ENCODE data around the gene DBF4B. TPM values are rescaled to one million over a fixed set of nuclear protein-coding genes. Genes with fewer than 3 reads are reported as not detected.

The DBF4B gene
- total and polyA plus RNA-seq, 4 donors: 0.88 to 12.1 (median 4.1) TPM

DNA sequence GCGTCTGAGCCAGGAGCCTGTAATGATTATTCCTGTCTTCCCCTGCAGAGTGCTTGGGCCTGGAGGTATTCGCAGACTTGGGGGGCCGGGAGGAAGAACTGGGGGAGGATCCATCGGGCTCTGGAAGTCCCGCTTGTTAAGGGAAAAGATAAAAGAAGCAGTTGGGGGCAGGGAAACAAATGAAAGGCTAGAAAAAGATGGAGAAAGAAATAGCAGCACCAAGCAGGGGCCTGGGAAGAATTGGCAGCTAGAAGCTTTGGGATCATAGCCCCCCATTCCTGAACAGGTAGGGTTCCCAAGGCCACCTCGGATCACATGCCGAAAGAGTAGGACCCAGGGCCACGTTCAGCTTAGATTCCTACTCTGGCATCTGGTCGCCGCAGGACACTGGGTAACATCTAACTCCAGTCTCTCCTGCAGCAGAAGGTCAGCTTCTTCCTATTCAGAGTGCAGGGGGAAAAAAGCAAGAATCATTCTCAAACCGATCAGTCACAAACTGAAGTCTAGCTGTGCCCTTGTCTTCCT is 73.9 kb downstream of the DBF4B start:
- H3K27me3 ChIP-seq (ENCODE audit: control insufficient read depth in 1 of 2, insufficient read depth in 2 of 2, low read length in 1 of 2): no peaks in the 10 kb centered on the region
- 3 to 12% methylated on average over 11 of the region's 11 CpGs for WGBS, 2 donors
- no peaks in the 10 kb centered on the region for H3K9me3 ChIP-seq (ENCODE audit: control insufficient read depth, low read length)
- H3K4me1 ChIP-seq (ENCODE audit: control insufficient read depth in 1 of 2, insufficient read depth in 2 of 2, low read length in 2 of 2): no peaks in the 10 kb centered on the region
- ATAC-seq (ENCODE audit: low FRiP score) (no peak), DNase-seq (peak in 1 of 2 donors; percentile 18)
- peak overlapping the region; percentile 18 to 49 for H3K27ac ChIP-seq (ENCODE audit: low read depth in 1 of 2, low read length in 2 of 2)
- H3K4me3 ChIP-seq (ENCODE audit: low read length in 2 of 2): no peak overlapping the region
- no peaks in the 10 kb centered on the region for H3K36me3 ChIP-seq (ENCODE audit: control insufficient read depth in 1 of 2, insufficient read depth in 2 of 2, low read length in 1 of 2)
- intact Hi-C loops (cut with DNase I): no loop called here

DNA sequence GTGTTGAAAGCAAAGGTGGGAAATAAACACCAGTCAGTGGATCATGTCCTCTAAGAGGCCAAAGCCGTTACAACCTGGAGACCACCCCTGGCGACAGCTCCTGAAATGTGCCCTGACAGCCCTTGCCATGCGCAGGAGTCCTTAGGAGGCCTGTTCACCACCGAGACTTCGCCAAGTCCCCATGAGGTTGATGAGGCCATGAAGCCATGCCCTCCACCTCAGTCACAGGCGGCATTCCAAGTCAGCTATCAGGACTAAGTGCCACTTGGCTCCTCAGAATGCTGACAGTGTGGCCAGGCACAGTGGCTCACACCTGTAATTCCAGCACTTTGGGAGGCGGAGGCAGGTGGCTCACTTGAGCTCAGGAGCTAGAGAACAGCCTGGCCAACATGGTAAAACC is 77.5 kb downstream of the DBF4B start:
- WGBS, 2 donors: 74 to 78% methylated on average over 7 of the region's 7 CpGs
- Histone ChIP-seq H3K9me3 (ENCODE audit: control insufficient read depth, low read length) (no peaks in the 10 kb centered on the region), H3K4me1 (ENCODE audit: control insufficient read depth in 1 of 2, insufficient read depth in 2 of 2, low read length in 2 of 2) (no peaks in the 10 kb centered on the region), H3K27ac (ENCODE audit: low read depth in 1 of 2, low read length in 2 of 2) (no peak overlapping the region), H3K4me3 (ENCODE audit: low read length in 2 of 2) (no peak overlapping the region), H3K27me3 (ENCODE audit: control insufficient read depth in 1 of 2, insufficient read depth in 2 of 2, low read length in 1 of 2) (no peaks in the 10 kb centered on the region), H3K36me3 (ENCODE audit: control insufficient read depth in 1 of 2, insufficient read depth in 2 of 2, low read length in 1 of 2) (no peaks in the 10 kb centered on the region)
- ATAC-seq (ENCODE audit: low FRiP score): no peak
- intact Hi-C loops (cut with DNase I): no loop called here
- DNase-seq: no peak

DNA sequence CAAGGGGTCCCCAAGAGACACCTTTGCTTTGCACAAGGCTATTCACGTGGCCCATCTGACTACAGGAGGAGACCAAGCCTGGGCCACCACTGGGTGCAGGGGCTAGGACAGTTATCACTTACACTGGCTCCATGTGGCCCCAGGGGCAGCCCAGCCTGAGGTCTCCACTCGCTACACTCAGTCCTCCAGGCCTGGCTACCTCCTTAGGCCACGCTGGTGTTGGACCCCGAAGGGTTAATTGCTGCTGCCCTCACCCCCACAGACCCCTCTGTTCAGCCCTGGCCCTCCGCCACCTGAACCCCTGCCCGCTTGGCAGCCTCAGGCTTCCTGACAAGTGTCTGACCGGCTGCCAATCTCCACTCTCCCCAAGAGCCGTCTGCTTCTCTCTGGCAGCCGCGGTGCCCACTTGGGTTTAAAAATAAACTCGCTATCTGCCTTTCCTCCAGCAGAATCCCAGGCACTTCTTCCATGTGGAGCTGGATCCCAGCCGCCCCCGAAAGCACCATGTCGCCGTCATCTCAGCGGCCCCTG is 78.2 kb downstream of the DBF4B start:
- Histone ChIP-seq H3K9me3 (ENCODE audit: control insufficient read depth, low read length) (no peaks in the 10 kb centered on the region), H3K4me3 (ENCODE audit: low read length in 2 of 2) (no peak overlapping the region), H3K27me3 (ENCODE audit: control insufficient read depth in 1 of 2, insufficient read depth in 2 of 2, low read length in 1 of 2) (no peaks in the 10 kb centered on the region), H3K27ac (ENCODE audit: low read depth in 1 of 2, low read length in 2 of 2) (peak overlapping the region in 1 of 2 donors; percentile 39), H3K4me1 (ENCODE audit: control insufficient read depth in 1 of 2, insufficient read depth in 2 of 2, low read length in 2 of 2) (no peaks in the 10 kb centered on the region), H3K36me3 (ENCODE audit: control insufficient read depth in 1 of 2, insufficient read depth in 2 of 2, low read length in 1 of 2) (no peaks in the 10 kb centered on the region)
- intact Hi-C loops (cut with DNase I): no loop called here
- 7 to 9% methylated on average over 16 of the region's 16 CpGs for WGBS, 2 donors
- DNase-seq (no peak), ATAC-seq (ENCODE audit: low FRiP score) (peak; percentile 33)

DNA sequence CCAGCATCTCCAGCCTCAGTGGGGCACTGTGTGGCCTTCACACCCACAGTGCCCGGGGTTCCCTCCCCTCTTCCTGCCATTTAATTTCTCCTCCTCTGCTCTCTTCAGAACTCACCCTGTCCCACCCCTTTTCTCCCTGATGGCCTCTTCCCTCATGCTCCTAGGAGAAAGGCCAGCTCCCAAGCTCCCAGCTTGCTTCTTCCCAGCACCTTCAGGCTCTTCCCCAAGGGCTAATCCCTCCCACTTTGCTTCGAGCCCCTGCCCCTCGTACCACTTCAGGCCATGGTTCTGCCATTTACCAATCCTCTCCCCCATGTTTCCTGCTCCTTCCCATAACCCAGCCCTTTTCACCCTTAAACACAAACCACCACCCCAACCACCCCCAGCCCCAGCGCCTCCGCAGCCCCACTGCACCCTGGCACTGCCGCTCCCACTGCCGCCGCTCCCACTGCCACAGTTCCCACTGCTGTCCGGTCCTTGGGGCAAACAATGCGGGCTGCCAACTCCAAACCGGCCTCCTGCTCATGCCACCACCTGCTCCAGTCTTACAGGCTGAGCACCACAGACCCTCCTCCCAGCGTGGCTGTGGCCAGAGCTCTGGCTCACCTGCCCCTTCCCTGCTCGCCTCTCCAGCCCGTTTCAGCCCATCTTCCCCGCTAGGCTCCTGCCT is 78.9 kb downstream of the DBF4B start:
- no peaks in the 10 kb centered on the region for H3K9me3 ChIP-seq (ENCODE audit: control insufficient read depth, low read length)
- H3K27me3 ChIP-seq (ENCODE audit: control insufficient read depth in 1 of 2, insufficient read depth in 2 of 2, low read length in 1 of 2): no peaks in the 10 kb centered on the region
- intact Hi-C loops (cut with DNase I): no loop called here
- no peak overlapping the region for H3K4me3 ChIP-seq (ENCODE audit: low read length in 2 of 2)
- H3K36me3 ChIP-seq (ENCODE audit: control insufficient read depth in 1 of 2, insufficient read depth in 2 of 2, low read length in 1 of 2): no peaks in the 10 kb centered on the region
- WGBS, 2 donors: 12 to 23% methylated on average over 15 of the region's 15 CpGs
- ATAC-seq (ENCODE audit: low FRiP score) (peak; percentile 44), DNase-seq (no peak)
- H3K27ac ChIP-seq (ENCODE audit: low read depth in 1 of 2, low read length in 2 of 2): peak overlapping the region in 1 of 2 donors; percentile 39
- H3K4me1 ChIP-seq (ENCODE audit: control insufficient read depth in 1 of 2, insufficient read depth in 2 of 2, low read length in 2 of 2): no peaks in the 10 kb centered on the region

DNA sequence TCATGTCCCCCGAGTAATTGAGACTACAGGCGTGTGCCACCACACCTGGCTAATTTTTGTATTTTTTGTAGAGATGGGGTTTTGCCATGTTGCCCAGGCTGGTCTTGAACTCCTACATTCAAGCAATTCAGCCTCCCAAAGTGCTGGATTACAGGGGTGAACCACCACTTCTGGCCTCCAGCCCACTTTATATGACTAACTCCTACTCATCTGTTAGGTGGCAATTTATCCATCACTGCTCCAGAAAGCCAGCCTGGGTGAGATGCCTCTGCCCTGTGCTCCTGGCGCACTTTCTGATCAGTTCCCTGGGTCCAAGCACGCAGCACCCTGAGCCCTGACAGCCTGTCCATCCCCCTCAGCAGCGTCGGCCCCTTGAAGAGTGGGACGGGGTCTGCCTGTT is 79.7 kb downstream of the DBF4B start:
- intact Hi-C loops (cut with DNase I): no loop called here
- 87 to 93% methylated on average over 7 of the region's 7 CpGs for WGBS, 2 donors

DNA sequence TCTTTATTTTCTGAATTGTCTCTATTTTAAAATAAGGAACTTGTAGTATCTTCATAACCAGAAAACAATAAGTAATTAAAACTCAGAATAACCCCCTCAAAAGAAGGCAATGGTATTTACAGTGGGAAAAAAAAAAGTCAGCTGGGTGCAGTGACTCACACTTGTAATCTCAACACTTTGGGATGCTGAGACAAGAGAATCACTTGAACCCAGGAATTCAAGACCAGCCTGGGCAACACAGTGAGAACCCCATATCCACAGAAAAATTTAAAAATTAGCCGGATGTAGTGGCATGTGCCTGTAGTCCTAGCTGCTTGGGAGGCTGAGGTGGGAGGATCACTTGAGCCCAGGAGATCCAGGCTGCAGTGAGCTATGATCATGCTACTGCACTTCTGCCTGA is 83.8 kb downstream of the DBF4B start:
- Histone ChIP-seq H3K36me3 (ENCODE audit: control insufficient read depth in 1 of 2, insufficient read depth in 2 of 2, low read length in 1 of 2) (peaks cover 0 to 1% of the 10 kb centered on the region in 2 donors), H3K27me3 (ENCODE audit: control insufficient read depth in 1 of 2, insufficient read depth in 2 of 2, low read length in 1 of 2) (no peaks in the 10 kb centered on the region), H3K27ac (ENCODE audit: low read depth in 1 of 2, low read length in 2 of 2) (no peak overlapping the region), H3K9me3 (ENCODE audit: control insufficient read depth, low read length) (no peaks in the 10 kb centered on the region), H3K4me3 (ENCODE audit: low read length in 2 of 2) (no peak overlapping the region), H3K4me1 (ENCODE audit: control insufficient read depth in 1 of 2, insufficient read depth in 2 of 2, low read length in 2 of 2) (no peaks in the 10 kb centered on the region)
- DNase-seq (no peak), ATAC-seq (ENCODE audit: low FRiP score) (no peak)
- 86 to 89% methylated on average over 1 of the region's 1 CpG for WGBS, 2 donors
- intact Hi-C loops (cut with DNase I): loop anchor here in 1 of 2 donors (5.0 kb wide), 1 partner anchor 35 kb away; no protein-coding TSS in a partner anchor

More for the DNA sequence above, 79.7 kb downstream of the DBF4B start:
- no peaks in the 10 kb centered on the region for H3K27me3 ChIP-seq (ENCODE audit: control insufficient read depth in 1 of 2, insufficient read depth in 2 of 2, low read length in 1 of 2)
- DNase-seq: peak in 1 of 2 donors; percentile 12
- no peaks in the 10 kb centered on the region for H3K9me3 ChIP-seq (ENCODE audit: control insufficient read depth, low read length)
- no peaks in the 10 kb centered on the region for H3K36me3 ChIP-seq (ENCODE audit: control insufficient read depth in 1 of 2, insufficient read depth in 2 of 2, low read length in 1 of 2)
- H3K4me1 ChIP-seq (ENCODE audit: control insufficient read depth in 1 of 2, insufficient read depth in 2 of 2, low read length in 2 of 2): no peaks in the 10 kb centered on the region
- no peak overlapping the region for H3K27ac ChIP-seq (ENCODE audit: low read depth in 1 of 2, low read length in 2 of 2)
- H3K4me3 ChIP-seq (ENCODE audit: low read length in 2 of 2): no peak overlapping the region
- ATAC-seq (ENCODE audit: low FRiP score): no peak

DNA sequence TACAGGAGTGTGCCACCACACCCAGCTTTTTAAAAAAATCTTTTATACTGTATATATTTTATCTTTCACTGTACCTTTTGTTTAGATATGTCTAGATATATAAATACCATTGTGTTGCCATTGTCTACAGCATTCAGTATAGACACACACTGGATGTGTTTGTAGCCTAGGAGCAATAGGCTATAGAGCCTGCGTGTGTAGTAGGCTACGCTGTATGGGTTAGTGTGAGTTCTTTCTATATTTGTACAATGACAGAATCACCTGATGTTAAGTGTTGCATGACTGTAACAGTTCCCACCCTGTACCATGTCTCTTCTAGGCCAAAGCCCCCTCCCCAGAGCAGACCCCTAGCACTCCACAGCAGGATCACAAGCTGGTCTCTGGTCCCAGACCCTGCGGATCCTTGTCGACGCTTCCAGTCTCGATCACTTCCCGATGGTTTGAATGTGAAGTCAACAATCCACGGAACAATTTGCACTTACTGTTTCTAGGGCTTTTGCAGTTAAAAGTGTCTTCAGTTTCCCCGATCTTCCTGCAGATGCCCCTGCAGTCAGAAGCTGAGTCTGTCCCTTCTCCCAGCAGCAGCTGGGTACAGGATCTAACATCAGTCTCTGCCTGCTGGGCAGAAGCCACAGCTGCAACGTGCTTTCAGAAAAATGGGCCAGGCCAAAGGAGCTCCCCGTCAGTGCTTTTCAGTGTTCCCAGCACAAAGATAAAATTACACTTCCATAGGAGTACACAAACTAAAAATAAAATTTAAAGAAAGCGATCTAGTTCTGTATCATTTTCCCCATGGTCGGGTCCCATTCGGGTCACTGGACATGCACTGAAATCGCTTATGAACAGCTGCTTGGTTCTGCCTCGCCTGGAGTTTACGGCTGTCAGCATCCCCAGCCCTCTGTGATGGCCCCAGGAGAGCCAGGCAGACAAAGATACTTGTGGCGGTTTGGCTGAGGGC is 85.7 kb downstream of the DBF4B start:
- Histone ChIP-seq H3K27me3 (ENCODE audit: control insufficient read depth in 1 of 2, insufficient read depth in 2 of 2, low read length in 1 of 2) (no peaks in the 10 kb centered on the region), H3K9me3 (ENCODE audit: control insufficient read depth, low read length) (no peaks in the 10 kb centered on the region), H3K4me1 (ENCODE audit: control insufficient read depth in 1 of 2, insufficient read depth in 2 of 2, low read length in 2 of 2) (no peaks in the 10 kb centered on the region), H3K36me3 (ENCODE audit: control insufficient read depth in 1 of 2, insufficient read depth in 2 of 2, low read length in 1 of 2) (peaks cover 0 to 1% of the 10 kb centered on the region in 2 donors), H3K4me3 (ENCODE audit: low read length in 2 of 2) (no peak overlapping the region), H3K27ac (ENCODE audit: low read depth in 1 of 2, low read length in 2 of 2) (peak overlapping the region; percentile 68 to 80)
- WGBS, 2 donors: 30 to 34% methylated on average over 18 of the region's 18 CpGs
- DNase-seq: no peak
- intact Hi-C loops (cut with DNase I): loop anchor here in 1 of 2 donors (5.0 kb wide), 1 partner anchor 33 kb away; no protein-coding TSS in a partner anchor
- ATAC-seq (ENCODE audit: low FRiP score): no peak

DNA sequence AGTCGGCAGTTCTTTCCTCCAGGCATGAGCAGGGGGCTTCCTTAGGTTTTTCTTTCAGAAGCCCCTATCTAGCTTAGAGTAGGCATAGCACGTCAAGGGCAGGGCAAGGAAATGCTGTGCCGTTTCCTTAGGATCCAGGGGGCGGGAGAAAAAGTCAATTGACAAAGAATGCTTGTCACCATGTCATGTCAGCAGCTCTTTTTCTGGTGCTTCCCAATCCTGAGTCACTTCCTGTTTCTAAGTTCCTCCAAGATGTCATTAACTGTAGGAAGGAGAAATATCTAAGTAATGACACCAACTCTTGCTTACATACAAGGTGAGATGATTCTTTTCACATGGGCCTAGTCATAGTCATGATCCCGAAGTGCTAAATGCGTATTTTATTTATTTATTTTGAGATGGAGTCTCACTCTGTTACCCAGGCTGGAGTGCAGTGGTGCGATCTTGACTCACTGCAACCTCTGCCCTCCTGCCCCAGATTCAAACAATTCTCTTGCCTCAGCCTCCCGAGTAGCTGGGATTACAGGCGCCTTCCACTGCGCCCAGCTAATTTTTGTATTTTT is 86.5 kb downstream of the DBF4B start:
- peak overlapping the region; percentile 68 to 80 for H3K27ac ChIP-seq (ENCODE audit: low read depth in 1 of 2, low read length in 2 of 2)
- ATAC-seq (ENCODE audit: low FRiP score): peak; percentile 28
- H3K27me3 ChIP-seq (ENCODE audit: control insufficient read depth in 1 of 2, insufficient read depth in 2 of 2, low read length in 1 of 2): no peaks in the 10 kb centered on the region
- H3K4me3 ChIP-seq (ENCODE audit: low read length in 2 of 2): no peak overlapping the region
- H3K36me3 ChIP-seq (ENCODE audit: control insufficient read depth in 1 of 2, insufficient read depth in 2 of 2, low read length in 1 of 2): peaks cover 0 to 1% of the 10 kb centered on the region in 2 donors
- DNase-seq: no peak
- H3K9me3 ChIP-seq (ENCODE audit: control insufficient read depth, low read length): no peaks in the 10 kb centered on the region
- no peaks in the 10 kb centered on the region for H3K4me1 ChIP-seq (ENCODE audit: control insufficient read depth in 1 of 2, insufficient read depth in 2 of 2, low read length in 2 of 2)
- WGBS, 2 donors: 31 to 35% methylated on average over 10 of the region's 10 CpGs
- intact Hi-C loops (cut with DNase I): loop anchor here in 1 of 2 donors (5.0 kb wide), 1 partner anchor 32 kb away; no protein-coding TSS in a partner anchor

Measured in aorta (tissue), 5 donors.